Adipocyte (in vitro differentiated cells): Measurements from ENCODE around the gene KCNQ1OT1.

Experiments
- DNase-seq: peaks from one replicate; pipeline ENCODE4 v3.0.0-alpha.2; 2015; ENCODE audit warnings: low read depth
- H3K27me3 ChIP-seq: replicated peaks from 2 replicates; pipeline ENCODE4 v1.7.0; 2013; ENCODE audit warnings: mild to moderate bottlenecking, low read length, moderate library complexity; ENCODE audit not compliant: control insufficient read depth, insufficient read depth
- H3K36me3 ChIP-seq: 2 replicates; pipeline ENCODE4 v1.7.0; 2013; ENCODE audit warnings: low read length, mild to moderate bottlenecking, moderate library complexity; ENCODE audit not compliant: control insufficient read depth, insufficient read depth, severe bottlenecking
- H3K4me1 ChIP-seq: 2 replicates; pipeline ENCODE4 v1.7.0; 2013; ENCODE audit warnings: mild to moderate bottlenecking, low read length, moderate library complexity; ENCODE audit not compliant: control insufficient read depth, insufficient read depth
- H3K4me3 ChIP-seq: 2 replicates; pipeline ENCODE4 v1.7.0; 2013; ENCODE audit warnings: mild to moderate bottlenecking, low read length, moderate library complexity
- H3K9ac ChIP-seq: 2 replicates; pipeline ENCODE4 v1.7.0; 2013; ENCODE audit warnings: mild to moderate bottlenecking, low read length, moderate library complexity
- H3K9me3 ChIP-seq: 2 replicates; pipeline ENCODE4 v1.7.0; 2013; ENCODE audit warnings: mild to moderate bottlenecking, low read length, moderate library complexity; ENCODE audit not compliant: control insufficient read depth

KCNQ1OT1 gene

DNA sequence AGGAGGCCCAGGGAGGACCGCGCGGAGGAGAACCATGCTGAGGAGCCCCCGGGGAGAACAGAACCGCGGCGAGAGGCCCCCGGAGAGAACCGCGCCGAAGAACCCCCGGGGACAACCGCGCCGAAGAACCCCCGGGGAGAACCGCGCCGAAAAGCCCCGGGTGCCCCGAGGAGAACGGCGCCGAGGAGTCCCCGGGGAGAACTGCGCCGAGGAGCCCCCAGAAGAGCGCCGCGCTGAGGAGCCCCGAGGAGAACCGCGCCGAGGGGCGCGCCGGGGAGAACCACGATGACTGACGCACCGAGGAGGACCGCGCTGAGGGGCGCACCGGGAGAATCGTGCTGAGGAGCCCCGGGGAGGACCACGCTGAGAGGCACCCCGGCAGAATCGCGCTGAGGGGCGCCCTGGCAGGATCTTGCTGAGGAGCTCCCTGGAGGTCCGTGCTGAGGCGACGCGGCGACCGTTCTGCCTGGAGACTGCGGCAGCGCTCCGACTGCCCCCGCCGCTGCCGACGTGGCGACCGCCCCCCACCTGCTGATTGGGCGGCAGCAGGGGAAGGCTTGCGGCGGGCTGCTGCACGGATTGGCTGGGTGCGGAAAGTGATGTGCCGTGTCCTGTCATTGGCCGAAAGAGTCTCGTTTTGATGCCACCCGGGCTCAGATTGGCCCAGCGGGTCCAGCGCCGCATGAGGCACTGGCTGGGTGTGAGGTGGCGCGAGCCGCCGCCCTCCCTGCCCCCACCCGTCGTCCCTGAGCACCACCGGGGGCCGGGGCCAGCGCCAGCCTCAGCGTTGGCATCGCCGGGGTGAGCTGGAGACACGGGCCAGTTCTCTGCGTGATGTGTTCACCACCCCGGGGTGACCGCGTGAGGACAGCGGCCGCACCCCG is at the start of gene KCNQ1OT1:
Gene KCNQ1OT1, minus strand, starts transcription at position 464 of the 884 bp plus-strand sequence.
- DNase-seq = peak; percentile 91
- peaks cover 25% of the 10 kb centered on the region for H3K4me1 ChIP-seq
- no peaks in the 10 kb centered on the region for H3K36me3 ChIP-seq
- H3K27me3 ChIP-seq = no peaks in the 10 kb centered on the region
- H3K4me3 ChIP-seq = peak within 1 kb of the TSS; percentile 88
- H3K9me3 ChIP-seq = no peaks in the 10 kb centered on the region
- H3K9ac ChIP-seq = peak within 1 kb of the TSS; percentile 87

DNA sequence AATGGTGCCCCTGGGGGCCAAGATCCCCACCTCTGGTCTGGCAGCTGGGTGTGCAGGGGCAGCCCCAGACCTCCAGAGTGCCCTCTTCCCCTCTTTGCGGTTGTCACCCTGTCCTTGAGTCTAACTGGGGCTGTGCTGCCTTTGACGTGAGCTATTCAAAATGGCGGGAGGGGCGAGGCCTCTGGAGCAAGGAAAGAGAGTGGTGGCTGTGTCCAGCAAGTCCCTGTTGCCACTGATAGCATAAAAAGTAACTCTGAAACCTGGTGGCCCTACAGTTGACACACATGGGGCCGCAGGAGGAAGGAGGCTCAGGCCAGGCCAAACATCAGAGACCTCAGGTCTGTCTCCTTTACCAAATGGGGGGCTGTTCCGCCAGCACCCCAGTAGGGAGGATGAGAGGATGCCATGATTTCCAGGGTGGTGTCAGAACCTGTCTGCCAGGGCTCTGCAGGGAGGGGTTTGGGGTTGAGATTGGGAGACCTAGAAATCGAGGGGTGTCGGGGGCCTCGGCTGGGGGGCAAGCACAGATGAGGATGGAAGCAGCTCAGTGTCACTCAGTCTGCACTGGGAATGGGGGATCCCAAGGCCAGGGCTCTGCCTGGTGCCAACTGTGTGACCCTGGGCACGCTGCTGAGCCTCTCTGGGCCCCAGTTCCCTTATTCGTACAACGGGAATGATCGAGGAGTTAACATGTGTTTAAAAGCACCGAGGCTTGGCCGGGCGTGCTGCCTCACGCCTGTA is 49.2 kb upstream of the KCNQ1OT1 start:
- no peak overlapping the region for H3K9ac ChIP-seq
- H3K27me3 ChIP-seq = peaks cover 40% of the 10 kb centered on the region
- H3K9me3 ChIP-seq = peaks cover 4% of the 10 kb centered on the region
- H3K4me3 ChIP-seq = no peak overlapping the region
- DNase-seq = no peak
- no peaks in the 10 kb centered on the region for H3K4me1 ChIP-seq
- no peaks in the 10 kb centered on the region for H3K36me3 ChIP-seq

DNA sequence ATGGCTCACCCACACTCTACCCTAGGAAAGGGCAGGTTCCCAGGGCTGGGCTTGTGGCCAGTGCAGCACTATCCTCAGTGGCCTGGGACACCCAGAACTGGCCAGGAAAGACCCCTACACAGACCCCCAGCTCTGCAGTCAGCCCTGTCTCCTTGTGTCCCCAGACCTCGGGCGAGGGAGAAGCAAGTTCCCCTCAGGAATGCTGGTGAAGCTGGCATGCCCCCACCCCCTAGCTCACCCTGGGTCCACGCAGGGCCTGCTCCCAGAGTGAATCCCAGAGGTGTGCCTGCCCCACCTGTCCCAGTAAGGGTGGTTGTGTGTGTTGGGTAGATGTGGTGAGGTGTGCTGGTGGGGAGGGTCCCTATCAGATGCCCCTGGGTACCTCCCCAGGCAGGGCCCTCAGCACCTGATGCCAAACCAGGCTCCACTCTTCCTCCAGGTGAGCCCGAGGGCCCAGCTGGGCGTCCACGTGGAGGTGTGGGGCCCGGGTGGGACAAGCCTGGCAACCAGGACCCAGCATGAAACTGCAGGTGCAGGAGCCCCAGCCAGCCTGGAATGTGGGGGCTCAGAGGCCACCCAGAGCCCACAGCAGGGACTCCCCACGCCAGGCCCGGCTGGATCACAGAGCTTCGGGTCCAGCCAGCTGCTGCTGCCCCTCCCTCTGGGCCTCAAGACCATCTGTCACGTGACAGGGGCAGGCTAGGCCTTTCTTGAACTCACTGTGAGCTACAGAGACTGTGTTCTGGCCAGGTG is 48.4 kb upstream of the KCNQ1OT1 start:
- DNase-seq = no peak

DNA sequence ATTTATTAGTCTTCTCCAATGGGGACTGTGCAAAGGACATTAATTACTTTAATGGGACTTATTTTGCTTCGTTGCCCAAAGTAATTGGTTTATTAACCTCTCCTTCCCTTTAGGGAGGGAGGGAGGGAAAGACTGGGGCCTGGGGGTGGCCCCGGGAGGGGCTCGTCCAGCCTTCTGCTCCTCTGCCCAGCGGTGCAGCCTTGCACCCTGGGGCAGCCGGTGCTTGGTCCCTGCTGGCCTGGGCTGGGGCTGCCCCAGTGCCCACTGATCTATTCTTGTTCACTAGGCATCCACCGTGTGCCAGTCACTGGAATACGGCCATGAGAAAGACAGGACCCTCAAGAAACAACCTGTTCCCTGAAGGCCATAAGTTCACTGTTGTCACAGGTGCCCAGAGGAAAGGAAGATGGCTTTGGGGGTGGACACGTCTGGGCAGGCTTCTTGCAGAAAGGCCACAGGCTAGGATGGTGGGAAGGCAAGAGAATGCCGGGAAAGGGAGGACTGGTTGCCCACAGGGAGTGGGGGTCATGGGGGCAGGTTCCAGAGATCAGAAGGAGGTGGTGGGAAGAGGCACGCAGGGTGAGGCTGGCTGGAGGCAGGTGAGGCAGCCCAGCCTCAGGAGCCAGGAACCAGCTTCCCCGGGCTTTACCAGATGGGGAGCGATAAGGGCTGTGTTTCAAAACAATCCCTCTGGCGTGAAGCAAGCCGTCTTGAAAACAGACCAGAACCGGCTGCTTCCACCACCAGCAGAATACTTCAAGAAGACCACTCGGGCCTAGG is 47.6 kb upstream of the KCNQ1OT1 start:
- H3K4me3 ChIP-seq = no peak overlapping the region
- no peak for DNase-seq
- H3K36me3 ChIP-seq = no peaks in the 10 kb centered on the region
- H3K27me3 ChIP-seq = peaks cover 26% of the 10 kb centered on the region
- H3K9ac ChIP-seq = no peak overlapping the region
- peaks cover 5% of the 10 kb centered on the region for H3K4me1 ChIP-seq
- H3K9me3 ChIP-seq = no peaks in the 10 kb centered on the region

More for the DNA sequence above, 48.4 kb upstream of the KCNQ1OT1 start:
- no peak overlapping the region for H3K4me3 ChIP-seq
- no peaks in the 10 kb centered on the region for H3K4me1 ChIP-seq
- H3K9me3 ChIP-seq = no peaks in the 10 kb centered on the region
- no peak overlapping the region for H3K9ac ChIP-seq
- H3K27me3 ChIP-seq = peaks cover 34% of the 10 kb centered on the region
- no peaks in the 10 kb centered on the region for H3K36me3 ChIP-seq

DNA sequence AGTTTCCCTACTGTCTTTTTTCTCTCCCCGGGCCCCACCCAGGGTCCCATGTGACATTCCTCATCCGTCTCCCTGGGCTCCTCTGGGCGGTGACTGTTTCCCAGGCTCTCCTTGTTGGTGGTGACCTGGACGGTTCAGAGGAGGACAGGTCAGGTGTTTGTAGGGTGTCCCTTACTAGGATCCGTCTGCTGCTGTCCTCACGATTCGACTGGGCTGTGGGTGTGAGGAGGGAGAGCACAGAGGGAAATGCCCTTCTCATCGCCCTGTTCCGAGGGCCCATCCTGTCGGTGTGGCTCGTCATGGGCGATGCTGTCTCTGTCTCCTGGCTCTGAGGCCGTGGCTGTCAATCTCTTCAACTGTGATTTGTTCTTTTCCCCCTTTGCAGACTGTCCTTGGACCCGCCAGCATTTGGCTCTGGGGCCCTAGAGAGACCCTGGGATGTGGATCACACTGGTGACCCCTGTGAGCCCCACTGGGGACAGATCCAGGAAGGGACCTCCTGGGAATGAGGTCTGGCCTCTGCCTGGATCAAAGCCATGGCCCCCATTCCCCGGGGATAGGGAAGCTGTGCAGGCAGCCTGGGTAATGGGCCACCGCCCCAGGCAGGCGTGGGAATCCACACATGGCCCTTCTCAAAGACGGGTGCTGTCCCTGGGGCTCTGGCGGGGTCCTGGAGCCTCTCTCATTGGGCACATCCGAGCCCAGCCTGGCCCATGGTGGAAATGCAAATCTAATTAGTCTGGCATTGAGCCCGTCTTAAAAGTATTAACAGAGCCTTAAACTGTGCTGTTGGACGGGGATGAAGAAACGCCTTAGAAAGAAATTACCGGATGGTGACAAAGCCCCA is 46.8 kb upstream of the KCNQ1OT1 start:
- DNase-seq = no peak
- Histone ChIP-seq H3K9ac (no peak overlapping the region), H3K27me3 (peaks cover 17% of the 10 kb centered on the region), H3K4me3 (no peak overlapping the region), H3K4me1 (peaks cover 14% of the 10 kb centered on the region), H3K36me3 (no peaks in the 10 kb centered on the region), H3K9me3 (no peaks in the 10 kb centered on the region)

DNA sequence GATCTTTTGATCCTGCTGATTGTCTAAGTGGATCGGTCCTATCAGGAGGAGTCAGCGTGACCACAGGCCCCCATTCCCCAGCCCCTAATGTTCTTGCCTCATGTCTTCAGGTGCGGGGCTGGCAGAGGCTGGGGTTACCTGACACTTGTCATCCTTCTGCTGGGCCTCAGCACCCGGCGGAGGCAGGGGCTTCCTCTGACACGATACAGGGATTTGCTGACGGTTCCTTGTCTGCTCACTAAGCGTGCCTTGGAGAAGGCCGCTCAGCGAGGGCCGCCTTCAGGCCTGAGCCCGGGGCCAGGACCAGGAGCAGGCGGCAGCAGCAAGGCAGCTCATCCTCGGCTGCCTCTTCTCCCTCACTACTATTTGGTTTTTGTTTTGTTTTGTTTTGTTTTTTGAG is 45.7 kb upstream of the KCNQ1OT1 start:
- Histone ChIP-seq H3K9ac (no peak overlapping the region), H3K36me3 (no peaks in the 10 kb centered on the region), H3K4me3 (no peak overlapping the region), H3K9me3 (no peaks in the 10 kb centered on the region), H3K4me1 (peaks cover 25% of the 10 kb centered on the region), H3K27me3 (peaks cover 9% of the 10 kb centered on the region)
- DNase-seq = no peak

DNA sequence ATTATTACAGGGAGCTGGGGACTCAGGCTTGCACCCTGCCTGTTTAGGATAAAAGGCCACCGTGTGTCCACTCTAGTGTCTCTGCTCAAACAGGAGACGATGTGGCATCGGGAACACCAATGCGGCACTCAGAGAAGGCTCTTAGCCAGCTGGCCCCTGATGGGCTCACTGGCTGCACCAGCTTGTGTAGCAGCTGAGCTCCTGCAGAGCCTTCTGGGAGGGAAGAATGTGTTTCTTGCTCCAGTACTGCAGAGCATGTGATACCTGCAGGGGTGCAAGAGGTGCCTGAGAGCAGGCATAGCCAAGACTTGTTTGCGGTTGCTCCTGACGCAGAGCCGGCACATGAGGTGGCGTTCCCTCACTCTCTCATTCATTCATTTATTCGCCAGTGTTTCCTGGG is 44.4 kb upstream of the KCNQ1OT1 start:
- peaks cover 9% of the 10 kb centered on the region for H3K27me3 ChIP-seq
- peaks cover 25% of the 10 kb centered on the region for H3K4me1 ChIP-seq
- no peak for DNase-seq
- no peaks in the 10 kb centered on the region for H3K36me3 ChIP-seq
- H3K9ac ChIP-seq = no peak overlapping the region
- no peaks in the 10 kb centered on the region for H3K9me3 ChIP-seq
- no peak overlapping the region for H3K4me3 ChIP-seq

DNA sequence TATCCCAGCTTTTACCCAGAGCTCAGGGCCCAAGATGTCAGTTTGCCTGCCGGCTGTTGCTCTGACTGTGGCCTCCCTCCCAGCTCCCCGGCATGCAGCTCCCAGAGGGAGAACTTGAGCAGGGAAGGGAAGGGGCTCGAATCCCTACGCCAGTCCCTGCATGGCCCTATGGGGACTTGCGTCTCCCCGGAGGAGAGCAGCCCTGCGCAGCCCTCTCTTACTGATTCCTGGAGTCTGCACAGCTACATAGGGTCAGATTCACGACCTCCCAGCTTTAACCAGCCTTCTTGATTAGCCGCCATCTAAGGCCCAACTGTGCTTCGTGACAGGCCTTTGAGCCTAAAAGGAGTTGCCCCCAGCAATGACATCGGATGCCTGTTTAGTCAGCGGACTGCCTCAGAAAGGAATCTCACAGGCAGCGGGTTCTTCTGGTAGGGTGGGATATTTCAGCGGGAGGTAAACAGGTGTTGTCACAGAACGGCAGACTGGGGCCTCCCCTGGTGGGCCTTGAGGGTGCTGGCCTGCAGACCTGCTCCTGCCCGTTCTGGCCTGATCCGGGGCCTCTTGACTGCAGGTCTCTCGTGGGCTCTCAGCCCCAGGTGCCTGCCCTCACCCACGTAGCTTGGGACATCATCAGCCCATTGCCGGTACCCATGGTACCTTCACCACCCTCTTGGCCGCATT is 43.8 kb upstream of the KCNQ1OT1 start:
- Histone ChIP-seq H3K27me3 (peaks cover 9% of the 10 kb centered on the region), H3K4me1 (peaks cover 25% of the 10 kb centered on the region), H3K9me3 (no peaks in the 10 kb centered on the region), H3K4me3 (no peak overlapping the region), H3K9ac (no peak overlapping the region), H3K36me3 (no peaks in the 10 kb centered on the region)
- no peak for DNase-seq

DNA sequence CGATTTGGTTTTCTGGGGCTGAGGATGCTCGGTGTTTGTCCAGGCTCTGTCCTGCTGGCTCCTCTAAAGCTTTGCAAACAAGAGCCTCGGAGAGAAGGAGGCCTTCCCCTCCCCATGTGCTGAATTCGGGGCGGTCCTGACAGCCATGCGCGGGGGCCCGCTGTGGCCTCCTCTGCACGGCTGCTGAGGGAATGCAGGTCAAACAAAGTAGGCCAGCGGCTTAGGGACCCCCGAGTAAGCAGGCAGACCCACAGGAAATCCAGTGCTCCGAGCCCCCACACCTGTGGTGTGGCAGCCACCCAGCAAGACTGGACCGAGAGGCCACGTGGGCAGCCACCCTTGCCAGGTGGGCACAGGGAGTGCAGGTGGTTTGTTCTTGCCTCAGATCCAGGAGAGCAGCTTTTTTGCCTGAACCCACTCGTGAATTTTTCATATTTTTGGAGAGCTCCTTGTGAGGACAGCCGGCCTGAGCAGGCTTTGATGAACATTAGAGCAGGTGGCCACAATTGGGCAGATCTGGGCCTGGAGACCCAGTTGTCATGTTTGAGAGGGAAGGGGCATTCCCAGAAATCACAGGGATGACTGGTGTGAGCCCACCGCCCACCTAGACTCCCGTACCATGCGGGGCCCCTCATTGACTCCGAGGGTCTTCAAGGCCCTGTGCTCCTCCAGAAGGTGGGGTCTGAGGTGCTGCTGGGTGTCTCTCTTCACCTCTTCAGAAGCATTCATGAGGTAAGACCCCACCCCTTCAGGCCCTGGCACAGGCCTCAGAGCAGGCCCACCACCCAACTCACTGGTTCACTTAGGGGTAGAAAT is 43.0 kb upstream of the KCNQ1OT1 start:
- Histone ChIP-seq H3K4me1 (peaks cover 29% of the 10 kb centered on the region), H3K27me3 (peaks cover 4% of the 10 kb centered on the region), H3K4me3 (peak overlapping the region; percentile 54), H3K9me3 (no peaks in the 10 kb centered on the region), H3K9ac (peak overlapping the region; percentile 78), H3K36me3 (no peaks in the 10 kb centered on the region)
- DNase-seq = no peak
